Calu3 (cell line): ENCODE results near the gene VWF. TPM values are rescaled to one million over a fixed set of nuclear protein-coding genes. Genes with fewer than 3 reads are reported as not detected.
"Not testable (repeated sequence)": the region's sequence is repeated elsewhere in the genome, so short reads cannot be mapped to it uniquely, and the experiment has no call there.

ENCODE experiments used
- BruUV-seq: library from RNA; stranded (reverse); fragments of 400-500 nt; replicated peaks from 2 replicates; lab custom pipeline; 2021; lab: Mats Ljungman, UMichigan
- CTCF ChIA-PET: fragments of 300-600 bp; sonication (Branson Sonifier 250); formaldehyde crosslinking; loops from one replicate; lab custom pipeline; 2022; ENCODE audit warnings: antibody characterized with exemption; lab: Charles Lee
- DNase-seq: peaks from one replicate; pipeline ENCODE4 v3.0.0; 2022
- H3K27ac Mint-ChIP-seq: one replicate; pipeline ENCODE4 v1.8.0; 2022; ENCODE audit warnings: mixed read lengths; ENCODE audit not compliant: unreplicated experiment
- H3K27me3 Mint-ChIP-seq: one replicate; pipeline ENCODE4 v1.8.0; 2022; ENCODE audit warnings: mixed read lengths; ENCODE audit not compliant: unreplicated experiment
- H3K36me3 Mint-ChIP-seq: one replicate; pipeline ENCODE4 v1.8.0; 2022; ENCODE audit warnings: mild to moderate bottlenecking, moderate library complexity, mixed read lengths; ENCODE audit not compliant: insufficient read depth, unreplicated experiment
- H3K4me1 Mint-ChIP-seq: one replicate; pipeline ENCODE4 v1.8.0; 2022; ENCODE audit warnings: mild to moderate bottlenecking, low read depth, mixed read lengths; ENCODE audit not compliant: unreplicated experiment
- H3K4me3 Mint-ChIP-seq: one replicate; pipeline ENCODE4 v1.8.0; 2022; ENCODE audit warnings: mild to moderate bottlenecking, low read depth, moderate library complexity, mixed read lengths; ENCODE audit not compliant: unreplicated experiment
- H3K9me3 Mint-ChIP-seq: one replicate; pipeline ENCODE4 v1.8.0; 2022; ENCODE audit warnings: low read depth, mixed read lengths; ENCODE audit not compliant: unreplicated experiment
- intact Hi-C: fragments of 100-400 bp; cut with micrococcal nuclease; formaldehyde crosslinking; loops from one replicate; pipeline ENCODE4 v1.10.0; 2022; ENCODE audit not compliant: unreplicated experiment
- total RNA-seq: library from RNA; stranded (reverse); gene quantifications from 2 replicates; pipeline ENCODE4 v1.2.3, GENCODE V29; 2022
- TF ChIP-seq, protein P1 (sequence below): fragments of 200-600 bp; IDR thresholded peaks from one replicate; pipeline ENCODE4 v1.8.0; 2022; ENCODE audit warnings: antibody characterized with exemption; ENCODE audit not compliant: unreplicated experiment

Gene VWF
- total RNA-seq, 1 experiment from 2014 or later, result not detected

GRCh38 chr12:6161124-6161882 is 36.8 kb upstream of the VWF start:
- intact Hi-C loops, result no loop called here
- H3K4me3 Mint-ChIP-seq, result no peak overlapping the region
- no peak for DNase-seq
- H3K9me3 Mint-ChIP-seq, result no peaks in the 10 kb centered on the region
- no TSS peak for BruUV-seq
- CTCF ChIA-PET, result interaction anchor here (0.7 kb wide), 1 partner anchor 21 kb away, joined by 3 read pairs; no protein-coding TSS in a partner anchor
- H3K4me1 Mint-ChIP-seq, result no peaks in the 10 kb centered on the region
- H3K36me3 Mint-ChIP-seq, result no peaks in the 10 kb centered on the region
- TF ChIP-seq, protein P1, sequence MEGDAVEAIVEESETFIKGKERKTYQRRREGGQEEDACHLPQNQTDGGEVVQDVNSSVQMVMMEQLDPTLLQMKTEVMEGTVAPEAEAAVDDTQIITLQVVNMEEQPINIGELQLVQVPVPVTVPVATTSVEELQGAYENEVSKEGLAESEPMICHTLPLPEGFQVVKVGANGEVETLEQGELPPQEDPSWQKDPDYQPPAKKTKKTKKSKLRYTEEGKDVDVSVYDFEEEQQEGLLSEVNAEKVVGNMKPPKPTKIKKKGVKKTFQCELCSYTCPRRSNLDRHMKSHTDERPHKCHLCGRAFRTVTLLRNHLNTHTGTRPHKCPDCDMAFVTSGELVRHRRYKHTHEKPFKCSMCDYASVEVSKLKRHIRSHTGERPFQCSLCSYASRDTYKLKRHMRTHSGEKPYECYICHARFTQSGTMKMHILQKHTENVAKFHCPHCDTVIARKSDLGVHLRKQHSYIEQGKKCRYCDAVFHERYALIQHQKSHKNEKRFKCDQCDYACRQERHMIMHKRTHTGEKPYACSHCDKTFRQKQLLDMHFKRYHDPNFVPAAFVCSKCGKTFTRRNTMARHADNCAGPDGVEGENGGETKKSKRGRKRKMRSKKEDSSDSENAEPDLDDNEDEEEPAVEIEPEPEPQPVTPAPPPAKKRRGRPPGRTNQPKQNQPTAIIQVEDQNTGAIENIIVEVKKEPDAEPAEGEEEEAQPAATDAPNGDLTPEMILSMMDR, result no peak
- no peaks in the 10 kb centered on the region for H3K27me3 Mint-ChIP-seq
- H3K27ac Mint-ChIP-seq, result no peak overlapping the region

GRCh38 chr12:6160049-6160649 is 35.7 kb upstream of the VWF start:
- H3K27me3 Mint-ChIP-seq, intact Hi-C loops, H3K36me3 Mint-ChIP-seq, H3K4me3 Mint-ChIP-seq, CTCF ChIA-PET, H3K4me1 Mint-ChIP-seq, BruUV-seq, DNase-seq, H3K9me3 Mint-ChIP-seq, H3K27ac Mint-ChIP-seq: not testable (repeated sequence)

- DNase-seq, H3K4me3 Mint-ChIP-seq, H3K27ac Mint-ChIP-seq, CTCF ChIA-PET, H3K9me3 Mint-ChIP-seq, intact Hi-C loops, H3K4me1 Mint-ChIP-seq, BruUV-seq, H3K36me3 Mint-ChIP-seq, H3K27me3 Mint-ChIP-seq: not testable (repeated sequence)
These were observed 34.9 kb upstream of the VWF start for GRCh38 chr12:6159166-6160011.

DNA sequence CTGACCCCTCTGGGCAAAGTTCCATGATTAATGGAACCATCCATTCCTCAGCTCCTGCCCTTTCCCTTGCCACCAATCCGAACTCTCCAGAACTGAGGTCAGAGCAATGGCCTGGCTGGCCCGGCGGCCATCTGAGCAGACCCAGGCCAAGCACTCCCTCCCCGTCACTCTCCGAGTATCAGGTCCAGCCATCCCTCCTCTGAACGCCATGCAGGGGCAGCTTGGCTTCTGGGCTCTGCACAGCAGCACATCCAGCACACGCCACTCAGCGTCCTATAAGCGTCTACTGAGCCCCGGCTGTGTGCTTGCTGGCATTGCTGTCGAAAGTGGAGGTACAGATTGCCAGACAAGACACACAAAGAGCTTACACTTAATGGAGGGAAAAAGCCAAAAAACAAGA is 34.3 kb upstream of the VWF start:
- Mint-ChIP-seq H3K4me1 (no peaks in the 10 kb centered on the region), H3K4me3 (no peak overlapping the region), H3K27me3 (no peaks in the 10 kb centered on the region), H3K9me3 (no peaks in the 10 kb centered on the region), H3K27ac (no peak overlapping the region), H3K36me3 (no peaks in the 10 kb centered on the region)
- CTCF ChIA-PET, result no interaction called here
- no peak for DNase-seq
- BruUV-seq, result no TSS peak
- TF ChIP-seq, protein P1, result no peak
- intact Hi-C loops, result no loop called here

DNA sequence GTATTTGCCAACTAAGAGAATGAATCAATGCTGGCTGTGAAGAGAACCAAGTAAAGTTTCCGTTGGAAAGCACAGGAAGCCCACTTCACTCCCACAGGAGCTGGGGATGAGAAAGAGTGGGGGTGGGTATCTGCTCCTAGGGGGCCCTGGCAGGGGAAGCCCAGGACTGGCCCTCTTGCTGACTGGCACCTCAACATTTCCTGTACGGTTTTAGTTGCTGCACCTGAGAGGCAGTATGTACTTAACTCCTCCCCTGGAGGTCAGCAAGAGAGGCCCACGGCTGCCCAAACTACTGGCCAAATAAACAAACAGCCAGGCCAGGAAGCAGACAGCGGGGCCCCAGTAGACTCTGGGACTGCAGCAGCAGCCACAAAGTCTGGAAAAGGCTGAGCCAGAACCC is 33.8 kb upstream of the VWF start:
- Mint-ChIP-seq H3K4me1 (no peaks in the 10 kb centered on the region), H3K27ac (no peak overlapping the region), H3K27me3 (no peaks in the 10 kb centered on the region), H3K36me3 (no peaks in the 10 kb centered on the region), H3K9me3 (no peaks in the 10 kb centered on the region), H3K4me3 (no peak overlapping the region)
- no TSS peak for BruUV-seq
- intact Hi-C loops, result no loop called here
- no peak for DNase-seq
- CTCF ChIA-PET, result no interaction called here
- TF ChIP-seq, protein P1, result no peak
